ENCODE measurements around the gene PTRH1.
"Not testable (repeated sequence)": the region's sequence is repeated elsewhere in the genome, so short reads cannot be mapped to it uniquely, and the experiment has no call there.

The PTRH1 gene

GRCh38 chr9:127715470-127716337 is at the start of gene PTRH1, which contains the start of gene TTC16:
Gene PTRH1 (minus strand): TSS chr9:127715663. CDS start chr9:127715639, 24 bp downstream.
Gene TTC16 (plus strand): TSS chr9:127716079. CDS start chr9:127716146, 67 bp downstream.
- H3K4me1 ChIP-seq (ENCODE audit: control insufficient read depth, insufficient read depth, low read length), result peaks cover 25% of the 10 kb centered on the region
- peak within 1 kb of the TSS; percentile 82 for H3K4me3 ChIP-seq (ENCODE audit: low read depth, low read length)

GRCh38 chr9:127763918-127764384 is 48.5 kb upstream of the PTRH1 start:
- Histone ChIP-seq H3K4me1 (ENCODE audit: control insufficient read depth, insufficient read depth, low read length) (peaks cover 38% of the 10 kb centered on the region), H3K4me3 (ENCODE audit: low read depth, low read length) (no peak overlapping the region), H3K27me3 (ENCODE audit: control insufficient read depth, insufficient read depth, low read length) (no peaks in the 10 kb centered on the region), H3K27ac (ENCODE audit: low read depth, low read length) (no peak overlapping the region), H3K9me3 (ENCODE audit: control insufficient read depth, insufficient read depth, low read depth, low read length) (no peaks in the 10 kb centered on the region), H3K9ac (ENCODE audit: low read length) (no peak overlapping the region), H3K36me3 (ENCODE audit: control insufficient read depth, insufficient read depth, low read length) (no peaks in the 10 kb centered on the region)

More at GRCh38 chr9:127715470-127716337, at the start of gene PTRH1, which contains the start of gene TTC16:
- Histone ChIP-seq H3K27me3 (ENCODE audit: control insufficient read depth, insufficient read depth, low read length) (peaks cover 7% of the 10 kb centered on the region; the same call in 1 of the 2 replicates), H3K36me3 (ENCODE audit: control insufficient read depth, insufficient read depth, low read length) (no peaks in the 10 kb centered on the region), H3K27ac (ENCODE audit: low read depth, low read length) (no peak within 1 kb of the TSS; the same call in 1 of the 2 replicates), H3K9ac (ENCODE audit: low read length) (peak within 1 kb of the TSS; percentile 72), H3K9me3 (ENCODE audit: control insufficient read depth, insufficient read depth, low read depth, low read length) (no peaks in the 10 kb centered on the region)

GRCh38 chr9:127762111-127762676 is 46.7 kb upstream of the PTRH1 start:
- no peaks in the 10 kb centered on the region for H3K27me3 ChIP-seq (ENCODE audit: control insufficient read depth, insufficient read depth, low read length)

GRCh38 chr9:127761491-127761956 is 46.1 kb upstream of the PTRH1 start:
- Histone ChIP-seq H3K4me3 (ENCODE audit: low read depth, low read length) (no peak overlapping the region), H3K9me3 (ENCODE audit: control insufficient read depth, insufficient read depth, low read depth, low read length) (no peaks in the 10 kb centered on the region), H3K4me1 (ENCODE audit: control insufficient read depth, insufficient read depth, low read length) (peaks cover 25% of the 10 kb centered on the region), H3K27ac (ENCODE audit: low read depth, low read length) (no peak overlapping the region), H3K9ac (ENCODE audit: low read length) (no peak overlapping the region), H3K36me3 (ENCODE audit: control insufficient read depth, insufficient read depth, low read length) (no peaks in the 10 kb centered on the region), H3K27me3 (ENCODE audit: control insufficient read depth, insufficient read depth, low read length) (peaks cover 4% of the 10 kb centered on the region)

More at GRCh38 chr9:127762111-127762676, 46.7 kb upstream of the PTRH1 start:
- Histone ChIP-seq H3K9ac (ENCODE audit: low read length) (no peak overlapping the region), H3K27ac (ENCODE audit: low read depth, low read length) (no peak overlapping the region), H3K4me3 (ENCODE audit: low read depth, low read length) (no peak overlapping the region), H3K9me3 (ENCODE audit: control insufficient read depth, insufficient read depth, low read depth, low read length) (no peaks in the 10 kb centered on the region), H3K4me1 (ENCODE audit: control insufficient read depth, insufficient read depth, low read length) (peaks cover 25% of the 10 kb centered on the region), H3K36me3 (ENCODE audit: control insufficient read depth, insufficient read depth, low read length) (no peaks in the 10 kb centered on the region)

GRCh38 chr9:127761061-127761460 is 45.6 kb upstream of the PTRH1 start:
- no peak overlapping the region for H3K27ac ChIP-seq (ENCODE audit: low read depth, low read length)
- H3K4me1 ChIP-seq (ENCODE audit: control insufficient read depth, insufficient read depth, low read length), result peaks cover 25% of the 10 kb centered on the region
- no peak overlapping the region for H3K9ac ChIP-seq (ENCODE audit: low read length)

GRCh38 chr9:127758843-127759242 is 43.4 kb upstream of the PTRH1 start:
- H3K27me3 ChIP-seq (ENCODE audit: control insufficient read depth, insufficient read depth, low read length), result peaks cover 28% of the 10 kb centered on the region
- peaks cover 25% of the 10 kb centered on the region for H3K4me1 ChIP-seq (ENCODE audit: control insufficient read depth, insufficient read depth, low read length)
- H3K9ac ChIP-seq (ENCODE audit: low read length), result no peak overlapping the region
- no peaks in the 10 kb centered on the region for H3K9me3 ChIP-seq (ENCODE audit: control insufficient read depth, insufficient read depth, low read depth, low read length)
- no peak overlapping the region for H3K4me3 ChIP-seq (ENCODE audit: low read depth, low read length)
- no peak overlapping the region for H3K27ac ChIP-seq (ENCODE audit: low read depth, low read length)
- H3K36me3 ChIP-seq (ENCODE audit: control insufficient read depth, insufficient read depth, low read length), result no peaks in the 10 kb centered on the region

More at GRCh38 chr9:127761061-127761460, 45.6 kb upstream of the PTRH1 start:
- Histone ChIP-seq H3K9me3 (ENCODE audit: control insufficient read depth, insufficient read depth, low read depth, low read length) (no peaks in the 10 kb centered on the region), H3K27me3 (ENCODE audit: control insufficient read depth, insufficient read depth, low read length) (peaks cover 8% of the 10 kb centered on the region), H3K36me3 (ENCODE audit: control insufficient read depth, insufficient read depth, low read length) (no peaks in the 10 kb centered on the region), H3K4me3 (ENCODE audit: low read depth, low read length) (no peak overlapping the region)

GRCh38 chr9:127756776-127757175 is 41.3 kb upstream of the PTRH1 start:
- not testable (repeated sequence) for H3K9ac ChIP-seq (ENCODE audit: low read length); H3K9me3 ChIP-seq (ENCODE audit: control insufficient read depth, insufficient read depth, low read depth, low read length); H3K4me3 ChIP-seq (ENCODE audit: low read depth, low read length); H3K27ac ChIP-seq (ENCODE audit: low read depth, low read length); H3K36me3 ChIP-seq (ENCODE audit: control insufficient read depth, insufficient read depth, low read length)
- Histone ChIP-seq H3K4me1 (ENCODE audit: control insufficient read depth, insufficient read depth, low read length) (peaks cover 12% of the 10 kb centered on the region), H3K27me3 (ENCODE audit: control insufficient read depth, insufficient read depth, low read length) (peaks cover 49% of the 10 kb centered on the region)

GRCh38 chr9:127756233-127756632 is 40.8 kb upstream of the PTRH1 start:
- Histone ChIP-seq H3K36me3 (ENCODE audit: control insufficient read depth, insufficient read depth, low read length) (no peaks in the 10 kb centered on the region), H3K27me3 (ENCODE audit: control insufficient read depth, insufficient read depth, low read length) (peaks cover 52% of the 10 kb centered on the region), H3K9me3 (ENCODE audit: control insufficient read depth, insufficient read depth, low read depth, low read length) (no peaks in the 10 kb centered on the region), H3K4me1 (ENCODE audit: control insufficient read depth, insufficient read depth, low read length) (peaks cover 8% of the 10 kb centered on the region; the same call in 1 of the 2 replicates), H3K9ac (ENCODE audit: low read length) (no peak overlapping the region), H3K27ac (ENCODE audit: low read depth, low read length) (no peak overlapping the region), H3K4me3 (ENCODE audit: low read depth, low read length) (no peak overlapping the region)

- Histone ChIP-seq H3K9ac (ENCODE audit: low read length) (no peak overlapping the region), H3K27me3 (ENCODE audit: control insufficient read depth, insufficient read depth, low read length) (peaks cover 52% of the 10 kb centered on the region), H3K27ac (ENCODE audit: low read depth, low read length) (no peak overlapping the region), H3K9me3 (ENCODE audit: control insufficient read depth, insufficient read depth, low read depth, low read length) (no peaks in the 10 kb centered on the region), H3K36me3 (ENCODE audit: control insufficient read depth, insufficient read depth, low read length) (no peaks in the 10 kb centered on the region), H3K4me3 (ENCODE audit: low read depth, low read length) (peak overlapping the region; percentile 81), H3K4me1 (ENCODE audit: control insufficient read depth, insufficient read depth, low read length) (peaks cover 5% of the 10 kb centered on the region; the same call in 1 of the 2 replicates)
Observed at GRCh38 chr9:127755061-127756060, 39.9 kb upstream of the PTRH1 start.

Data from HUES6 (cell line).